ENCODE results near the gene AUP1.

DNA sequence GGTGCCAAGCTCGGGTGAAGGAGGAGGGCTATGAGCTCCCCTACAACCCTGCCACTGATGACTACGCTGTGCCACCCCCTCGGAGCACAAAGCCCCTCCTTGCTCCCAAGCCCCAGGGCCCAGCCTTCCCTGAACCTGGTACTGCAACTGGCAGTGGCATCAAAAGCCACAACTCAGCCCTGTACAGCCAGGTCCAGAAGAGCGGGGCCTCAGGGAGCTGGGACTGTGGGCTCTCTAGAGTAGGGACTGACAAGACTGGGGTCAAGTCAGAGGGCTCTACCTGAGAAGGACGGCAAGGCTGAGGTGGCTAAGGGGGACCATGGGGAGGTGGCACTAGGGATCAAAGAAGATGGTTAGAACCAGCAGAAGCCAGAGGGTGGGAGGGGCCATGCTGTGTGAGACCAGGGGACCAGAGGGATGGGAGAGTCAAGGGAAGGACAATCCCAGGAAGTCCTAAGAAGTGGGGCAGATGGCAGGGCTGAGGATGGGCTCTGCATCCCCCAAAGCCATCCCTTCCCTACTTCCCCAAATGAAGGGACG is 27.4 kb upstream of the AUP1 start:
- no peak for TF ChIP-seq CTCF (IDR thresholded peaks at IDR 0.05)
- no peak for TF ChIP-seq POLR2A (IDR thresholded peaks at IDR 0.05)
